GM18867 (cell line): ENCODE measurements around the gene CEMP1.

Experiments
- ATAC-seq: cut with Tn5 transposase; IDR thresholded peaks from one replicate; pipeline ENCODE4 v1.9.1; 2021; ENCODE audit warnings: mild to moderate bottlenecking, moderate library complexity; ENCODE audit not compliant: unreplicated experiment

The CEMP1 gene

GRCh38 chr16:2505695-2506094, 25.5 kb downstream of the CEMP1 start:
- no peak for ATAC-seq

GRCh38 chr16:2501946-2502895, 29.0 kb downstream of the CEMP1 start:
- ATAC-seq = no peak

GRCh38 chr16:2500918-2501750, 30.1 kb downstream of the CEMP1 start:
- no peak for ATAC-seq

GRCh38 chr16:2500430-2500917, 30.7 kb downstream of the CEMP1 start:
- no peak for ATAC-seq

- no peak for ATAC-seq
These were observed 31.2 kb downstream of the CEMP1 start for GRCh38 chr16:2499890-2500429.

GRCh38 chr16:2499454-2499853, 31.8 kb downstream of the CEMP1 start:
- no peak for ATAC-seq

GRCh38 chr16:2498531-2499253, 32.5 kb downstream of the CEMP1 start:
- no peak for ATAC-seq

GRCh38 chr16:2497695-2498484, 33.3 kb downstream of the CEMP1 start:
- ATAC-seq = no peak

- no peak for ATAC-seq
These were observed 34.0 kb downstream of the CEMP1 start for GRCh38 chr16:2497116-2497630.

GRCh38 chr16:2496223-2497115, 34.7 kb downstream of the CEMP1 start:
- ATAC-seq = no peak

- no peak for ATAC-seq
These were observed 36.2 kb downstream of the CEMP1 start for GRCh38 chr16:2495041-2495440.

GRCh38 chr16:2494616-2495015, 36.6 kb downstream of the CEMP1 start:
- no peak for ATAC-seq

GRCh38 chr16:2493605-2494004, 37.6 kb downstream of the CEMP1 start:
- ATAC-seq = no peak

- ATAC-seq = no peak
These were observed 38.9 kb downstream of the CEMP1 start for GRCh38 chr16:2492292-2492691.

GRCh38 chr16:2490190-2491105, 40.8 kb downstream of the CEMP1 start:
- no peak for ATAC-seq

GRCh38 chr16:2489581-2489980, 41.6 kb downstream of the CEMP1 start:
- ATAC-seq = no peak

- ATAC-seq = no peak
These were observed 43.2 kb downstream of the CEMP1 start for GRCh38 chr16:2487903-2488531.
